ENCODE results near the gene TOP2B. TPM values are rescaled to one million over a fixed set of nuclear protein-coding genes. Genes with fewer than 3 reads are reported as not detected.

TOP2B gene
- total RNA-seq, 1 experiment from 2014 or later, result 181 TPM

GRCh38 chr3:25603703-25604102 is 61.0 kb downstream of the TOP2B start:
- no peak overlapping the region for H2BK12ac ChIP-seq (ENCODE audit: insufficient read length, low read depth, low read length)
- H4K5ac ChIP-seq (ENCODE audit: insufficient read length, low read depth, low read length), result no peak overlapping the region
- no peak overlapping the region for H2BK15ac ChIP-seq (ENCODE audit: low read depth, low read length)
- Mint-ChIP-seq H3K27ac (peak overlapping the region in 1 of 3 experiments; percentile 26; a peak in 1 of 7 replicates), H3K27me3 (ENCODE audit: low read depth) (no peaks in the 10 kb centered on the region), H3K9me3 (no peaks in the 10 kb centered on the region), H3K4me3 (no peak overlapping the region), H3K36me3 (ENCODE audit: insufficient read depth in 1 of 3, low read depth in 3 of 3) (peaks cover 8 to 76% (median 58%) of the 10 kb centered on the region in 3 experiments), H3K4me1 (no peaks in the 10 kb centered on the region)
- H3K56ac ChIP-seq (ENCODE audit: insufficient read length, low read depth, low read length), result no peak overlapping the region
- no peak overlapping the region for H3K4me2 ChIP-seq (ENCODE audit: insufficient read depth, insufficient read length, low read length)
- no peak overlapping the region for H3K9ac ChIP-seq (ENCODE audit: extremely low read depth, insufficient read length, low read length)
- DNase-seq, result no peak
- no peaks in the 10 kb centered on the region for H3K4me1 ChIP-seq (ENCODE audit: insufficient read depth, low read length)
- no peak for TF ChIP-seq CTCF (conservative IDR thresholded peaks at IDR 0.05)
- no peak overlapping the region for H3K4ac ChIP-seq (ENCODE audit: low read depth, low read length)
- no peaks in the 10 kb centered on the region for H3K23me2 ChIP-seq (ENCODE audit: insufficient read length, low read depth, low read length, poor library complexity, severe bottlenecking)
- no peaks in the 10 kb centered on the region for H3K79me1 ChIP-seq (ENCODE audit: insufficient read depth, low read depth, low read length, poor library complexity, severe bottlenecking)
- H4K91ac ChIP-seq (ENCODE audit: insufficient read length, low read depth, low read length), result no peak overlapping the region
- H3K79me2 ChIP-seq (ENCODE audit: insufficient read depth, low read length), result no peaks in the 10 kb centered on the region
- H3K18ac ChIP-seq (ENCODE audit: insufficient read length, low read depth, low read length), result no peak overlapping the region
- H2BK5ac ChIP-seq (ENCODE audit: insufficient read length, low read length), result no peak overlapping the region
- no peak overlapping the region for H3T11ph ChIP-seq (ENCODE audit: low read length)
- no peaks in the 10 kb centered on the region for H4K20me1 ChIP-seq (ENCODE audit: control insufficient read depth, insufficient read depth, insufficient read length)
- no peak overlapping the region for H2AK5ac ChIP-seq (ENCODE audit: insufficient read length, low read length)
- H3K14ac ChIP-seq (ENCODE audit: insufficient read depth, low read length), result no peak overlapping the region
- WGBS (ENCODE audit: extremely low coverage, insufficient read length, low lambda C conversion rate), result no CpG with 5 or more reads among the region's 1 CpG
- no peak overlapping the region for H3K23ac ChIP-seq (ENCODE audit: insufficient read length, low read depth, low read length)
- H2BK120ac ChIP-seq (ENCODE audit: low read depth, low read length, poor library complexity, severe bottlenecking), result no peak overlapping the region
- H3K27me3 ChIP-seq (ENCODE audit: insufficient read depth, low read length), result no peaks in the 10 kb centered on the region
- H3K27ac ChIP-seq (ENCODE audit: insufficient read length, low read depth, low read length), result no peak overlapping the region
- no peak overlapping the region for H4K8ac ChIP-seq (replicated peaks; ENCODE audit: insufficient read length, low read depth, low read length)
- H2BK20ac ChIP-seq (ENCODE audit: low read depth, low read length, poor library complexity, severe bottlenecking), result no peak overlapping the region
- H2AFZ ChIP-seq (ENCODE audit: low read length), result no peak overlapping the region
- no peaks in the 10 kb centered on the region for H3K9me3 ChIP-seq (ENCODE audit: control insufficient read depth, low read depth, low read length)
